GM12873 (cell line): Measurements from ENCODE around the gene RPN1.

Source experiments
- CTCF ChIP-seq: IDR thresholded peaks from 2 replicates; pipeline ENCODE4 v1.5.1; 2012; ENCODE audit warnings: low read depth, mild to moderate bottlenecking, moderate library complexity, low read length, control low read depth; ENCODE audit not compliant: insufficient read depth; ENCODE audit errors: missing control alignments

RPN1 gene

GRCh38 chr3:128619146-128619890 is 31.3 kb downstream of the RPN1 start:
- no peak for TF ChIP-seq CTCF

- TF ChIP-seq CTCF, result no peak
Measured at GRCh38 chr3:128618398-128618726, 32.3 kb downstream of the RPN1 start.

GRCh38 chr3:128617557-128618397 is 32.8 kb downstream of the RPN1 start:
- peak; percentile 77 for TF ChIP-seq CTCF

GRCh38 chr3:128617270-128617556 is 33.4 kb downstream of the RPN1 start:
- no peak for TF ChIP-seq CTCF

GRCh38 chr3:128616516-128617269 is 33.9 kb downstream of the RPN1 start:
- no peak for TF ChIP-seq CTCF

- TF ChIP-seq CTCF, result no peak
Measured at GRCh38 chr3:128614076-128614475, 36.5 kb downstream of the RPN1 start.
